OCI-LY7 (cell line): ENCODE measurements around the gene USP21. TPM values are rescaled to one million over a fixed set of nuclear protein-coding genes. Genes with fewer than 3 reads are reported as not detected.
A peak's percentile ranks its signal among the peaks of the same experiment; 100 is the strongest.

Source experiments
- BruUV-seq: library from RNA; stranded (reverse); fragments of 400-500 nt; replicated peaks from 2 replicates; lab custom pipeline; 2021; lab: Mats Ljungman, UMichigan
- CTCF ChIA-PET: fragments of 300-600 bp; sonication (Branson Sonifier 250); formaldehyde crosslinking; loops from one replicate; lab custom pipeline; 2022; ENCODE audit warnings: antibody characterized with exemption; ENCODE audit not compliant: unreplicated experiment; lab: Charles Lee
- POLR2A ChIA-PET: fragments of 300-600 bp; sonication (Branson Sonifier 250); formaldehyde crosslinking; loops from one replicate; lab custom pipeline; 2022; ENCODE audit warnings: antibody characterized with exemption; lab: Charles Lee
- DNase-seq: peaks from one replicate; pipeline ENCODE4 v3.0.0-alpha.2; 2015; ENCODE audit warnings: low spot score
- H2AFZ ChIP-seq: fragments of 200-600 bp; sonication (generic), shearing (Covaris generic); 2 replicates; pipeline ENCODE4 v1.6.1; 2014; ENCODE audit warnings: mild to moderate bottlenecking, antibody characterized with exemption, low read length, moderate library complexity
- H3K27ac ChIP-seq: fragments of 200-600 bp; sonication (generic); 2 replicates; pipeline ENCODE4 v1.5.1; 2014; ENCODE audit warnings: mixed run types, low read depth, mild to moderate bottlenecking, moderate library complexity, low read length, inconsistent platforms; ENCODE audit not compliant: poor library complexity, severe bottlenecking
- H3K36me3 ChIP-seq: fragments of 200-600 bp; sonication (generic); 2 replicates; pipeline ENCODE4 v1.6.1; 2014; ENCODE audit warnings: mild to moderate bottlenecking, antibody characterized with exemption, low read length, moderate library complexity, mixed read lengths; ENCODE audit not compliant: insufficient read depth
- H3K4me1 ChIP-seq: fragments of 200-600 bp; sonication (generic); 2 replicates; pipeline ENCODE4 v1.5.1; 2014; ENCODE audit warnings: mild to moderate bottlenecking, low read length; ENCODE audit not compliant: insufficient read depth, poor library complexity, severe bottlenecking
- H3K4me2 ChIP-seq: fragments of 200-600 bp; sonication (generic); 2 replicates; pipeline ENCODE4 v1.6.1; 2014; ENCODE audit warnings: mild to moderate bottlenecking, low read length
- H3K4me3 ChIP-seq: fragments of 200-600 bp; sonication (generic); 2 replicates; pipeline ENCODE4 v1.5.1; 2014; ENCODE audit warnings: mild to moderate bottlenecking, low read depth, low read length; ENCODE audit not compliant: poor library complexity, severe bottlenecking
- H3K79me2 ChIP-seq: fragments of 200-600 bp; sonication (generic); 2 replicates; pipeline ENCODE4 v1.6.1; 2016; ENCODE audit warnings: low read depth, mild to moderate bottlenecking, low read length, moderate library complexity, mixed read lengths; ENCODE audit not compliant: insufficient read depth
- H3K9me2 ChIP-seq: fragments of 200-600 bp; sonication (generic); 2 replicates; pipeline ENCODE4 v1.6.1; 2016; ENCODE audit warnings: mild to moderate bottlenecking, low read length, mixed read lengths; ENCODE audit not compliant: insufficient read depth
- H3K9me3 ChIP-seq: fragments of 200-600 bp; sonication (generic); 2 replicates; pipeline ENCODE4 v1.6.1; 2014; ENCODE audit warnings: mild to moderate bottlenecking, mixed run types, low read length, mixed read lengths
- H4K20me1 ChIP-seq: fragments of 200-600 bp; sonication (generic); 2 replicates; pipeline ENCODE4 v1.6.1; 2014; ENCODE audit warnings: mild to moderate bottlenecking, antibody characterized with exemption, low read length, moderate library complexity, mixed read lengths; ENCODE audit not compliant: insufficient read depth
- CTCF ChIP-seq: fragments of 200-600 bp; sonication (generic); conservative IDR thresholded peaks from 2 replicates; pipeline ENCODE4 v1.5.1; 2014; ENCODE audit warnings: mild to moderate bottlenecking, antibody characterized with exemption, low read length, moderate library complexity, mixed read lengths
- EZH2phosphoT487 ChIP-seq: fragments of 200-600 bp; sonication (generic); IDR thresholded peaks from 2 replicates; pipeline ENCODE4 v1.6.1; 2018; ENCODE audit warnings: low read depth, borderline replicate concordance, mild to moderate bottlenecking, mixed run types, antibody characterized with exemption, low read length, moderate library complexity, mixed read lengths
- intact Hi-C: fragments of 100-400 bp; cut with micrococcal nuclease; formaldehyde crosslinking; loops from one replicate; pipeline ENCODE4 v1.10.0; 2022; ENCODE audit not compliant: unreplicated experiment
- total RNA-seq, 2 experiments: library from RNA; depleted of rRNA in 1 of 2; stranded (reverse); fragments of >200 nt in 1 of 2; shearing (Covaris generic) in 1 of 2; gene quantifications; 2 replicates each; pipeline ENCODE4 v1.2.3, GENCODE V29; 2014 to 2022

Gene USP21
- total RNA-seq, 2 experiments from 2014 or later: 18.4 to 29.5 TPM

- H3K4me1 ChIP-seq: peaks cover 22% of the 10 kb centered on the region
- H3K9me2 ChIP-seq: no peaks in the 10 kb centered on the region
- peak overlapping the region; percentile 82 for H3K4me3 ChIP-seq
- ChIA-PET POLR2A (no interaction called here), CTCF (no interaction called here)
- peak overlapping the region; percentile 82 for H2AFZ ChIP-seq
- intact Hi-C loops: loop anchor here (5.0 kb wide), 1 partner anchor 163 kb away; no protein-coding TSS in a partner anchor
- no TSS peak for BruUV-seq
- peaks cover 10% of the 10 kb centered on the region; the same call in 1 of the 2 replicates for H3K79me2 ChIP-seq
- H3K9me3 ChIP-seq: no peaks in the 10 kb centered on the region
- no peaks in the 10 kb centered on the region for H4K20me1 ChIP-seq
- TF ChIP-seq EZH2phosphoT487 (no peak), CTCF (no peak)
- no peak for DNase-seq
- peak overlapping the region; percentile 38 for H3K27ac ChIP-seq
- peaks cover 37% of the 10 kb centered on the region; the same call in 1 of the 2 replicates for H3K36me3 ChIP-seq
- H3K4me2 ChIP-seq: peak overlapping the region; percentile 85
Measured at GRCh38 chr1:161159913-161160243, 578 bp downstream of the USP21 start.

- H3K4me3 ChIP-seq: no peak overlapping the region
- no peak overlapping the region for H3K27ac ChIP-seq
- no peaks in the 10 kb centered on the region for H4K20me1 ChIP-seq
- H2AFZ ChIP-seq: no peak overlapping the region
- H3K9me2 ChIP-seq: no peaks in the 10 kb centered on the region
- intact Hi-C loops: no loop called here
- H3K79me2 ChIP-seq: peaks cover 6% of the 10 kb centered on the region; the same call in 1 of the 2 replicates
- BruUV-seq: no TSS peak
- TF ChIP-seq EZH2phosphoT487 (no peak), CTCF (no peak)
- H3K36me3 ChIP-seq: peaks cover 40% of the 10 kb centered on the region; the same call in 1 of the 2 replicates
- H3K4me1 ChIP-seq: peaks cover 25% of the 10 kb centered on the region
- DNase-seq: no peak
- peak overlapping the region; percentile 85; the same call in 1 of the 2 replicates for H3K4me2 ChIP-seq
- ChIA-PET CTCF (no interaction called here), POLR2A (no interaction called here)
- no peaks in the 10 kb centered on the region for H3K9me3 ChIP-seq
Measured at GRCh38 chr1:161160671-161161145, 1.4 kb downstream of the USP21 start.

GRCh38 chr1:161161652-161162051, 2.4 kb downstream of the USP21 start:
- Histone ChIP-seq H3K4me2 (no peak overlapping the region), H2AFZ (no peak overlapping the region), H3K27ac (no peak overlapping the region), H3K4me3 (no peak overlapping the region), H3K9me2 (no peaks in the 10 kb centered on the region), H4K20me1 (no peaks in the 10 kb centered on the region), H3K79me2 (peaks cover 4% of the 10 kb centered on the region; the same call in 1 of the 2 replicates), H3K9me3 (no peaks in the 10 kb centered on the region), H3K36me3 (peaks cover 40% of the 10 kb centered on the region; the same call in 1 of the 2 replicates), H3K4me1 (peaks cover 25% of the 10 kb centered on the region)
- ChIA-PET CTCF (no interaction called here), POLR2A (interaction anchor here (0.6 kb wide), 1 partner anchor 32 kb away, joined by 3 read pairs; no protein-coding TSS in a partner anchor)
- intact Hi-C loops: no loop called here
- DNase-seq: no peak
- no TSS peak for BruUV-seq
- TF ChIP-seq EZH2phosphoT487: no peak
- no peak for TF ChIP-seq CTCF
